ENCODE data around the gene SNRNP70.

The SNRNP70 gene

GRCh38 chr19:49107625-49108459 lies 22.6 kb downstream of the SNRNP70 start:
- Histone ChIP-seq H3K36me3 (ENCODE audit: control insufficient read depth, low read length) (peaks cover 68% of the 10 kb centered on the region), H3K9me2 (replicated peaks; ENCODE audit: control insufficient read depth, low read length) (no peaks in the 10 kb centered on the region), H3K27me3 (ENCODE audit: control insufficient read depth, low read length) (no peaks in the 10 kb centered on the region), H3K4me1 (ENCODE audit: control insufficient read depth, low read length) (no peaks in the 10 kb centered on the region), H3K9me3 (ENCODE audit: control insufficient read depth, insufficient read depth, low read length) (no peaks in the 10 kb centered on the region), H3K4me3 (ENCODE audit: low read length) (no peak overlapping the region), H3K4me2 (ENCODE audit: low read length) (no peak overlapping the region), H4K20me1 (ENCODE audit: control insufficient read depth, insufficient read depth, low read depth, low read length) (peaks cover 15% of the 10 kb centered on the region), H3F3A (ENCODE audit: control insufficient read depth, insufficient read depth) (peaks cover 30% of the 10 kb centered on the region), H3K79me2 (ENCODE audit: control insufficient read depth, low read length) (no peaks in the 10 kb centered on the region), H3K27ac (ENCODE audit: low read depth, low read length) (no peak overlapping the region)
- no peak for TF ChIP-seq CTCF (IDR thresholded peaks at IDR 0.05; ENCODE audit: low read depth, low read length, poor library complexity, severe bottlenecking)
- TF ChIP-seq EZH2phosphoT487 (IDR thresholded peaks at IDR 0.05; ENCODE audit: borderline replicate concordance, low read length), result no peak

- no peak overlapping the region for H3K4me3 ChIP-seq (ENCODE audit: low read length)
- peaks cover 5% of the 10 kb centered on the region for H3K4me1 ChIP-seq (ENCODE audit: control insufficient read depth, low read length)
- H3K27ac ChIP-seq (ENCODE audit: low read depth, low read length), result no peak overlapping the region
- no peak overlapping the region for H3K4me2 ChIP-seq (ENCODE audit: low read length)
- no peaks in the 10 kb centered on the region for H3K9me3 ChIP-seq (ENCODE audit: control insufficient read depth, insufficient read depth, low read length)
- H3K36me3 ChIP-seq (ENCODE audit: control insufficient read depth, low read length), result peaks cover 56% of the 10 kb centered on the region
- H3K27me3 ChIP-seq (ENCODE audit: control insufficient read depth, low read length), result no peaks in the 10 kb centered on the region
- peaks cover 30% of the 10 kb centered on the region for H3F3A ChIP-seq (ENCODE audit: control insufficient read depth, insufficient read depth)
- TF ChIP-seq EZH2phosphoT487 (IDR thresholded peaks at IDR 0.05; ENCODE audit: borderline replicate concordance, low read length) (no peak), CTCF (IDR thresholded peaks at IDR 0.05; ENCODE audit: low read depth, low read length, poor library complexity, severe bottlenecking) (no peak)
- H3K9me2 ChIP-seq (replicated peaks; ENCODE audit: control insufficient read depth, low read length), result no peaks in the 10 kb centered on the region
- H4K20me1 ChIP-seq (ENCODE audit: control insufficient read depth, insufficient read depth, low read depth, low read length), result peaks cover 15% of the 10 kb centered on the region
- H3K79me2 ChIP-seq (ENCODE audit: control insufficient read depth, low read length), result no peaks in the 10 kb centered on the region
Measured at GRCh38 chr19:49109051-49109450, 23.8 kb downstream of the SNRNP70 start.

- Histone ChIP-seq H3K4me2 (ENCODE audit: low read length) (no peak overlapping the region), H3K27ac (ENCODE audit: low read depth, low read length) (no peak overlapping the region), H3K79me2 (ENCODE audit: control insufficient read depth, low read length) (no peaks in the 10 kb centered on the region), H3K9me2 (replicated peaks; ENCODE audit: control insufficient read depth, low read length) (no peaks in the 10 kb centered on the region), H4K20me1 (ENCODE audit: control insufficient read depth, insufficient read depth, low read depth, low read length) (peaks cover 15% of the 10 kb centered on the region), H3K9me3 (ENCODE audit: control insufficient read depth, insufficient read depth, low read length) (no peaks in the 10 kb centered on the region), H3K4me3 (ENCODE audit: low read length) (no peak overlapping the region), H3K4me1 (ENCODE audit: control insufficient read depth, low read length) (peaks cover 6% of the 10 kb centered on the region), H3F3A (ENCODE audit: control insufficient read depth, insufficient read depth) (peaks cover 30% of the 10 kb centered on the region), H3K36me3 (ENCODE audit: control insufficient read depth, low read length) (peaks cover 50% of the 10 kb centered on the region), H3K27me3 (ENCODE audit: control insufficient read depth, low read length) (no peaks in the 10 kb centered on the region)
- TF ChIP-seq EZH2phosphoT487 (IDR thresholded peaks at IDR 0.05; ENCODE audit: borderline replicate concordance, low read length), result no peak
- no peak for TF ChIP-seq CTCF (IDR thresholded peaks at IDR 0.05; ENCODE audit: low read depth, low read length, poor library complexity, severe bottlenecking)
Measured at GRCh38 chr19:49109569-49110233, 24.4 kb downstream of the SNRNP70 start.
